IMR-90 (cell line): Measurements from ENCODE around the gene ENO3. TPM values are rescaled to one million over a fixed set of nuclear protein-coding genes. Genes with fewer than 3 reads are reported as not detected.

Source experiments
- ATAC-seq: fragments of 200-7000 bp; cut with Tn5 transposase; 2 replicates; pipeline ENCODE4 v1.9.1; 2020; ENCODE audit warnings: low read depth, mild to moderate bottlenecking, moderate library complexity
- BruUV-seq: library from RNA; stranded (reverse); fragments of 400-500 nt; replicated peaks from 2 replicates; lab custom pipeline; 2021; lab: Mats Ljungman, UMichigan
- CTCF ChIA-PET: fragments of 300-600 bp; formaldehyde crosslinking; extraction: SDS; loops from one replicate; lab custom pipeline; 2021; ENCODE audit warnings: antibody characterized with exemption; lab: Yijun Ruan, JAX
- POLR2A ChIA-PET: fragments of 300-600 bp; sonication (Branson Sonifier 250); formaldehyde crosslinking; loops from one replicate; lab custom pipeline; 2022; ENCODE audit warnings: antibody characterized with exemption; ENCODE audit not compliant: unreplicated experiment; lab: Charles Lee
- DNase-seq: peaks from one replicate; pipeline ENCODE4 v3.0.0; 2013
- H2AFZ ChIP-seq: replicated peaks from 2 replicates; pipeline ENCODE3; 2013; ENCODE audit warnings: low read length, mild to moderate bottlenecking; ENCODE audit not compliant: poor library complexity
- H2AK5ac ChIP-seq: 2 replicates; pipeline ENCODE4 v1.6.1; 2013; ENCODE audit warnings: low read depth, low read length, inconsistent platforms
- H2AK9ac ChIP-seq: replicated peaks from 2 replicates; pipeline ENCODE3; 2013; ENCODE audit warnings: mild to moderate bottlenecking, low read depth, low read length, moderate library complexity; ENCODE audit not compliant: poor library complexity
- H2BK120ac ChIP-seq: 2 replicates; pipeline ENCODE4 v1.6.1; 2013; ENCODE audit warnings: low read depth, low read length, inconsistent platforms
- H2BK15ac ChIP-seq: 3 replicates; pipeline ENCODE4 v1.6.1; 2013; ENCODE audit warnings: low read depth, low read length, inconsistent platforms
- H2BK20ac ChIP-seq: 2 replicates; pipeline ENCODE4 v1.6.1; 2013; ENCODE audit warnings: low read depth, mild to moderate bottlenecking, inconsistent platforms, low read length, moderate library complexity
- H2BK5ac ChIP-seq: 2 replicates; pipeline ENCODE4 v1.6.1; 2013; ENCODE audit warnings: mild to moderate bottlenecking, low read depth, low read length, inconsistent platforms; ENCODE audit not compliant: poor library complexity, severe bottlenecking
- H3K14ac ChIP-seq: replicated peaks from 2 replicates; pipeline ENCODE4 v1.6.1; 2013; ENCODE audit warnings: low read depth, low read length, inconsistent platforms
- H3K18ac ChIP-seq: 2 replicates; pipeline ENCODE4 v1.6.1; 2013; ENCODE audit warnings: low read depth, low read length, control low read depth
- H3K23ac ChIP-seq: 2 replicates; pipeline ENCODE4 v1.6.1; 2013; ENCODE audit warnings: low read depth, low read length, inconsistent platforms
- H3K27ac ChIP-seq: 2 replicates; pipeline ENCODE4 v1.5.1; 2013; ENCODE audit warnings: mild to moderate bottlenecking, control low read depth, low read length; ENCODE audit not compliant: insufficient read depth
- H3K27me3 ChIP-seq: 2 replicates; pipeline ENCODE4 v1.6.1; 2013; ENCODE audit warnings: low read length; ENCODE audit not compliant: control insufficient read depth, insufficient read depth
- H3K36me3 ChIP-seq: 2 replicates; pipeline ENCODE4 v1.6.1; 2013; ENCODE audit warnings: low read length, mixed read lengths; ENCODE audit not compliant: control insufficient read depth, insufficient read depth
- H3K4ac ChIP-seq: 2 replicates; pipeline ENCODE4 v1.6.1; 2013; ENCODE audit warnings: low read depth, low read length, inconsistent platforms
- H3K4me1 ChIP-seq: 2 replicates; pipeline ENCODE4 v1.6.1; 2013; ENCODE audit warnings: low read length, mixed read lengths; ENCODE audit not compliant: control insufficient read depth, insufficient read depth
- H3K4me2 ChIP-seq: 2 replicates; pipeline ENCODE4 v1.6.1; 2013; ENCODE audit warnings: low read depth, mild to moderate bottlenecking, control low read depth, low read length, moderate library complexity
- H3K4me3 ChIP-seq: 2 replicates; pipeline ENCODE4 v1.5.1; 2013; ENCODE audit warnings: low read depth, mild to moderate bottlenecking, control low read depth, low read length, moderate library complexity; ENCODE audit not compliant: insufficient read depth
- H3K56ac ChIP-seq: 2 replicates; pipeline ENCODE4 v1.6.1; 2013; ENCODE audit warnings: low read length, inconsistent platforms; ENCODE audit not compliant: insufficient read depth; ENCODE audit errors: extremely low read depth
- H3K79me1 ChIP-seq, 2 experiments: 2 replicates each; pipeline ENCODE4 v1.6.1; 2013; ENCODE audit warnings: low read length in 2 of 2, inconsistent platforms in 1 of 2, low read depth in 1 of 2
- H3K9ac ChIP-seq: 2 replicates; pipeline ENCODE4 v1.6.1; 2013; ENCODE audit warnings: low read depth, low read length, control low read depth
- H3K9me1 ChIP-seq: 2 replicates; pipeline ENCODE4 v1.6.1; 2013; ENCODE audit warnings: low read length, inconsistent platforms; ENCODE audit not compliant: insufficient read depth
- H3K9me3 ChIP-seq: 2 replicates; pipeline ENCODE4 v1.6.1; 2013; ENCODE audit warnings: low read length; ENCODE audit not compliant: control insufficient read depth, insufficient read depth
- H4K20me1 ChIP-seq: 2 replicates; pipeline ENCODE4 v1.6.1; 2013; ENCODE audit warnings: low read length, inconsistent platforms; ENCODE audit not compliant: insufficient read depth
- H4K5ac ChIP-seq: 2 replicates; pipeline ENCODE4 v1.6.1; 2013; ENCODE audit warnings: mild to moderate bottlenecking, low read depth, low read length, control low read depth
- H4K8ac ChIP-seq, 2 experiments: 2 replicates each; pipeline ENCODE4 v1.6.1; 2013; ENCODE audit warnings: low read depth in 2 of 2, low read length in 2 of 2, control low read depth in 1 of 2, inconsistent platforms in 1 of 2
- H4K91ac ChIP-seq: 2 replicates; pipeline ENCODE4 v1.6.1; 2013; ENCODE audit warnings: low read depth, low read length, inconsistent platforms; ENCODE audit not compliant: insufficient read depth
- BHLHE40 ChIP-seq: fragments of 150-350 bp; IDR thresholded peaks from 2 replicates; pipeline ENCODE4 v1.6.1; 2016; ENCODE audit warnings: mild to moderate bottlenecking, low read depth, low read length
- CEBPB ChIP-seq: IDR thresholded peaks from 2 replicates; pipeline ENCODE4 v1.6.1; 2012; ENCODE audit warnings: low read depth, low read length, improper control_type of control experiment
- CHD1 ChIP-seq: IDR thresholded peaks from 2 replicates; pipeline ENCODE4 v1.6.1; 2012; ENCODE audit warnings: low read depth, low read length, improper control_type of control experiment
- FOS ChIP-seq: fragments of 150-350 bp; IDR thresholded peaks from 2 replicates; pipeline ENCODE4 v1.6.1; 2016; ENCODE audit warnings: low read depth, low read length
- MAFK ChIP-seq: IDR thresholded peaks from 2 replicates; pipeline ENCODE4 v1.6.1; 2012; ENCODE audit warnings: low read depth, low read length, improper control_type of control experiment
- MAZ ChIP-seq: IDR thresholded peaks from 2 replicates; pipeline ENCODE4 v1.6.1; 2012; ENCODE audit warnings: low read depth, mild to moderate bottlenecking, low read length, improper control_type of control experiment, moderate library complexity, borderline replicate concordance
- NFE2L2 ChIP-seq: fragments of 150-350 bp; IDR thresholded peaks from 2 replicates; pipeline ENCODE4 v1.6.1; 2016; ENCODE audit warnings: low read depth, mild to moderate bottlenecking, low read length
- RAD21 ChIP-seq: IDR thresholded peaks from 2 replicates; pipeline ENCODE4 v1.6.1; 2012; ENCODE audit warnings: low read length, improper control_type of control experiment
- RCOR1 ChIP-seq: IDR thresholded peaks from 2 replicates; pipeline ENCODE4 v1.6.1; 2012; ENCODE audit warnings: mild to moderate bottlenecking, low read length, improper control_type of control experiment; ENCODE audit not compliant: insufficient replicate concordance
- RFX5 ChIP-seq: IDR thresholded peaks from 2 replicates; pipeline ENCODE4 v1.8.0; 2012; ENCODE audit warnings: low read depth, mild to moderate bottlenecking, low read length, moderate library complexity
- SMC3 ChIP-seq: fragments of 150-350 bp; IDR thresholded peaks from 2 replicates; pipeline ENCODE4 v1.6.1; 2016; ENCODE audit warnings: low read depth, mild to moderate bottlenecking, antibody characterized with exemption, low read length, moderate library complexity
- WGBS, 2 experiments: methylation state at CpG; one replicate each; pipeline versions ENCODE4 v1.1.5 to v1.1.7; 2013; ENCODE audit warnings: missing lambda C conversion rate in 2 of 2; ENCODE audit not compliant: insufficient read length in 1 of 2; ENCODE audit errors: extremely low coverage in 2 of 2; 5-methylcytosine and 5-hydroxymethylcytosine counted together
- dilution Hi-C: fragments of 300-500 bp; cut with HindIII; formaldehyde crosslinking; loops from one replicate; pipeline ENCODE4 v1.14.3; 2018; ENCODE audit warnings: low sequenced_read_pairs; ENCODE audit not compliant: unreplicated experiment
- in situ Hi-C: fragments of 300-500 bp; cut with MboI; formaldehyde crosslinking; loops from 3 replicates; pipeline ENCODE4 v1.14.3; 2019; ENCODE audit warnings: low sequenced_read_pairs, inconsistent platforms, mixed read lengths
- intact Hi-C: fragments of 100-400 bp; cut with micrococcal nuclease; formaldehyde crosslinking; loops from 2 replicates; pipeline ENCODE4 v1.10.0; 2022
- polyA plus RNA-seq, 3 experiments: library from polyadenylated mRNA; depleted of rRNA; stranded (reverse); fragments of >200 nt; gene quantifications; 2 replicates each; pipeline ENCODE4 v1.2.3, GENCODE V29; 2012; ENCODE audit warnings: low replicate concordance in 1 of 3
- total RNA-seq: library from RNA; depleted of rRNA; stranded (reverse); fragments of >200 nt; gene quantifications from 2 replicates; pipeline ENCODE4 v1.2.3, GENCODE V29; 2012
- TF ChIP-seq, protein P1 (sequence below): conservative IDR thresholded peaks from 2 replicates; pipeline ENCODE4 v1.5.1; 2012; ENCODE audit warnings: mild to moderate bottlenecking, low read depth, low read length, improper control_type of control experiment
- TF ChIP-seq, protein P2 (sequence below): fragments of 150-350 bp; IDR thresholded peaks from 2 replicates; pipeline ENCODE4 v1.6.1; 2016; ENCODE audit warnings: low read depth, mild to moderate bottlenecking, low read length, moderate library complexity, borderline replicate concordance

The ENO3 gene
- total and polyA plus RNA-seq, 2 of the 4 experiments (the other 2 are of a cell fraction) = 1.4 to 5.1 TPM

DNA sequence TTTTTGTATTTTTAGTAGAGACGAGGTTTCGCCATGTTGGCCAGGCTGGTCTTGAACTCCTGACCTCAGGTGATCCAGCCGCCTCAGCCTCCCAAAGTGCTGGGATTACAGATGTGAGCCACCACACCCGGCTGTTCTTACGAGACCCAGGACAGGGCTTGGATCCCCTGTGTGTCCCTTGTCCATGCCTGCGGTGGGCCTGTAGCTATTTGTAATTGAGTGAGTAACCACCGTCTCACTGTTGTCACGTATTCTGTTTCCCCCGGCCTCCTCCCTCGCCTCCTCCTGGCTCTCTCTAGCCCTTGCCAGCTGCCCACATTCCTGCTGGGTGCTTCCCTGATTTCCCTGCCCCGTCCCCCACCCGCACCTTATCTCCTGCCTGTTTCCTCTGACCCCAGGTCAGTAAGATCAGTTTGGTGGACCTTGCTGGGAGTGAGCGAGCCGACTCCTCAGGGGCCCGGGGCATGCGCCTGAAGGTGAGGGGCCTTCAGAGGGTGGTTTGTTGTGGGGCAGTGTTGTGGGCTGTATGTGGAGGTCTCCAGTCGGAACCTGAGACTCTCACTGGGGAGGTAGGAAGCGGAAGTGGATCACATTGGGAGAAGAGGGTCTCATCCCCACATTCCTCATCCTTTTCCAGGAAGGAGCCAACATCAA lies 52.4 kb downstream of the ENO3 start:
- no peak overlapping the region for H3K4me3 ChIP-seq
- intact Hi-C loops = no loop called here
- POLR2A ChIA-PET = no interaction called here

More for the DNA sequence above, 52.4 kb downstream of the ENO3 start:
- Histone ChIP-seq H3K36me3 (peaks cover 65% of the 10 kb centered on the region), H4K8ac (no peak overlapping the region), H3K9me3 (no peaks in the 10 kb centered on the region), H3K56ac (no peak overlapping the region), H3K18ac (no peak overlapping the region), H2AFZ (no peak overlapping the region), H3K4me2 (no peak overlapping the region), H3K4ac (no peak overlapping the region), H4K91ac (no peak overlapping the region), H3K79me1 (peaks cover 30 to 54% of the 10 kb centered on the region in 2 experiments), H3K27me3 (no peaks in the 10 kb centered on the region), H3K9me1 (peaks cover 23% of the 10 kb centered on the region), H3K9ac (no peak overlapping the region), H2BK120ac (no peak overlapping the region), H2BK15ac (no peak overlapping the region), H4K5ac (no peak overlapping the region), H2BK20ac (no peak overlapping the region), H3K14ac (no peak overlapping the region), H3K4me1 (peaks cover 17% of the 10 kb centered on the region), H2AK5ac (no peak overlapping the region), H3K27ac (no peak overlapping the region), H2AK9ac (no peak overlapping the region), H3K23ac (no peak overlapping the region), H4K20me1 (peaks cover 26% of the 10 kb centered on the region), H2BK5ac (no peak overlapping the region)
- BruUV-seq = no TSS peak
- CTCF ChIA-PET = no interaction called here
- no CpG with 5 or more reads among the region's 18 CpGs for WGBS, 2 experiments
- ATAC-seq = no peak
- no peak for DNase-seq
- in situ Hi-C loops (no loop called here), dilution Hi-C loops (no loop called here)
- TF ChIP-seq CHD1 = no peak
- TF ChIP-seq, protein P1, sequence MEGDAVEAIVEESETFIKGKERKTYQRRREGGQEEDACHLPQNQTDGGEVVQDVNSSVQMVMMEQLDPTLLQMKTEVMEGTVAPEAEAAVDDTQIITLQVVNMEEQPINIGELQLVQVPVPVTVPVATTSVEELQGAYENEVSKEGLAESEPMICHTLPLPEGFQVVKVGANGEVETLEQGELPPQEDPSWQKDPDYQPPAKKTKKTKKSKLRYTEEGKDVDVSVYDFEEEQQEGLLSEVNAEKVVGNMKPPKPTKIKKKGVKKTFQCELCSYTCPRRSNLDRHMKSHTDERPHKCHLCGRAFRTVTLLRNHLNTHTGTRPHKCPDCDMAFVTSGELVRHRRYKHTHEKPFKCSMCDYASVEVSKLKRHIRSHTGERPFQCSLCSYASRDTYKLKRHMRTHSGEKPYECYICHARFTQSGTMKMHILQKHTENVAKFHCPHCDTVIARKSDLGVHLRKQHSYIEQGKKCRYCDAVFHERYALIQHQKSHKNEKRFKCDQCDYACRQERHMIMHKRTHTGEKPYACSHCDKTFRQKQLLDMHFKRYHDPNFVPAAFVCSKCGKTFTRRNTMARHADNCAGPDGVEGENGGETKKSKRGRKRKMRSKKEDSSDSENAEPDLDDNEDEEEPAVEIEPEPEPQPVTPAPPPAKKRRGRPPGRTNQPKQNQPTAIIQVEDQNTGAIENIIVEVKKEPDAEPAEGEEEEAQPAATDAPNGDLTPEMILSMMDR = no peak
- no peak for TF ChIP-seq CEBPB
- TF ChIP-seq MAFK = no peak
- no peak for TF ChIP-seq RCOR1
- TF ChIP-seq SMC3 = no peak
- TF ChIP-seq FOS = no peak
- no peak for TF ChIP-seq RFX5
- TF ChIP-seq BHLHE40 = no peak
- TF ChIP-seq, protein P2, sequence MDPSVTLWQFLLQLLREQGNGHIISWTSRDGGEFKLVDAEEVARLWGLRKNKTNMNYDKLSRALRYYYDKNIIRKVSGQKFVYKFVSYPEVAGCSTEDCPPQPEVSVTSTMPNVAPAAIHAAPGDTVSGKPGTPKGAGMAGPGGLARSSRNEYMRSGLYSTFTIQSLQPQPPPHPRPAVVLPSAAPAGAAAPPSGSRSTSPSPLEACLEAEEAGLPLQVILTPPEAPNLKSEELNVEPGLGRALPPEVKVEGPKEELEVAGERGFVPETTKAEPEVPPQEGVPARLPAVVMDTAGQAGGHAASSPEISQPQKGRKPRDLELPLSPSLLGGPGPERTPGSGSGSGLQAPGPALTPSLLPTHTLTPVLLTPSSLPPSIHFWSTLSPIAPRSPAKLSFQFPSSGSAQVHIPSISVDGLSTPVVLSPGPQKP = no peak
- no peak for TF ChIP-seq NFE2L2
- no peak for TF ChIP-seq MAZ
- TF ChIP-seq RAD21 = no peak
